NCI-H146 treated with DMSO at 0.1 percent for 48 hours (cell line): Measurements from ENCODE around the gene MRPS23.

Experiments used
- DNase-seq: peaks from one replicate; lab custom pipeline; 2025; ENCODE audit not compliant: unreplicated experiment; lab: John Stamatoyannopoulos, UW

MRPS23 gene

GRCh38 chr17:57879437-57880085 lies 29.7 kb upstream of the MRPS23 start:
- DNase-seq = no peak

DNA sequence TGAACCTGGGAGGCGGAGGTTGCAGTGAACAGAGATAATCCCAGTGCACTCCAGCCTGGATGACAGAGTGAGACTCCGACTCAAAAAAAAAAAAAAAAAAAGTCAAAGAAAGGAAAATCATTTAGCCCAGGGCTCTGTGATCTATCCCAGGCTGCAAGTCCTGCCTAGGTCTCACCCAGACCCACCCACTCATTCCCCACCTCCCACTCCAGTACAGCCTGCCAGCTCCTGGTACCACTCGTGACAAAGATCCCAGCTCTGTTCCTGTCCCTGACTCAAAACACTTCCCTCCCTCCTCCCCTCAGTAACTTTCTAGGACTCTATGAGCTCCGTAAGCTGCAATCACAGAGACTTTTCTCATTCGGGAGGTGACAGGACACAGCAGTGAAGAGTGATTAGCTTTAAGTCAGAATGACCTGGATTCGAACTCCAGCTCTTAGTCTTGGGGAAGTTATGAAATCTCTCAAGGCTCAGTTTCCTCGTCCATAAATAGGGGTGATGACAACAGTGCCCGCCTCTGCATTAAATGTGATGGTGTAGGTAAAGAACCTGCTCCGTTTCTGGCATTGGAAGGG lies 28.0 kb upstream of the MRPS23 start:
- DNase-seq = no peak

GRCh38 chr17:57876866-57877237 lies 27.0 kb upstream of the MRPS23 start:
- DNase-seq = no peak

GRCh38 chr17:57876023-57876865 lies 26.4 kb upstream of the MRPS23 start:
- DNase-seq = no peak

GRCh38 chr17:57875290-57876022 lies 25.6 kb upstream of the MRPS23 start:
- DNase-seq = no peak

- no peak for DNase-seq
Observed at GRCh38 chr17:57874434-57875289, 24.8 kb upstream of the MRPS23 start.

- no peak for DNase-seq
Observed at GRCh38 chr17:57874058-57874419, 24.2 kb upstream of the MRPS23 start.

DNA sequence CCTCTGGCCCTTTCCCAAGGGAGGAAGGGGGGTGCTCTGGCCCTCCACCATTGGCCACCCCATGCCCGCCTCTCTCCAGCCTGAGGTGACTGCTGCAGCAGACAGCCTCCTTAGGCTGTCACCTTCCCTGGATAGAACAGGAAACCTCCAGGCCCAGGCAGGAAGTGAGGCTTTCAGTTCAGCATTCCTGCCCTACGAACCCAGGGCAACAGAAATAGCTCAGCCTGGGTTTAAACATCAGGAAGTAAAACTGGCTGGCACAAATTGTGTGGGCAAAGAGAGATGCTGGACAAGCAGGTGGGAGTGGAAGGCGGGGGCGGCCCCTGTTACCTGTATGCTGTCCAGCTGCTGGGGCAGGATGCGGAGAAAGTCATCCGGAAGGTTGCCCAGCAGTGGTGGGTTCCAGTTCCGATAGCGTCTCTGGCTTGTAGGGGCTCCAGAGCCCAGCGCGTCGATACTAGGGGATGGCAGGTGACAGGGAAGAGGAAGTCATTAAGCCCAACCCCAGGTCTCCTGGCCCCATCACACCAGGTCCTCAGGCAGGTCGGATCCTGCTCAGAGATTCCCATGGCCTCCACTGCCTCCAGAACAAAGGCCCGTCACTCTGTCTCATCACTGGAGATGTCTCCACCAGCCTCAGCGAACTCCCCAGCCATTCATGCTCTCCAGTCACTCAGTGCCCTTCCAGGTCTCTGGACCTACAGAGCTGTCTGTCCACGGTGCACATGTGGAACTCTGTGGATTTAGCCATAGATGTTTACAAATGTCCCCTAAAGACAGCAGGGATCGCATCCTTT lies 23.6 kb upstream of the MRPS23 start:
- DNase-seq = no peak

DNA sequence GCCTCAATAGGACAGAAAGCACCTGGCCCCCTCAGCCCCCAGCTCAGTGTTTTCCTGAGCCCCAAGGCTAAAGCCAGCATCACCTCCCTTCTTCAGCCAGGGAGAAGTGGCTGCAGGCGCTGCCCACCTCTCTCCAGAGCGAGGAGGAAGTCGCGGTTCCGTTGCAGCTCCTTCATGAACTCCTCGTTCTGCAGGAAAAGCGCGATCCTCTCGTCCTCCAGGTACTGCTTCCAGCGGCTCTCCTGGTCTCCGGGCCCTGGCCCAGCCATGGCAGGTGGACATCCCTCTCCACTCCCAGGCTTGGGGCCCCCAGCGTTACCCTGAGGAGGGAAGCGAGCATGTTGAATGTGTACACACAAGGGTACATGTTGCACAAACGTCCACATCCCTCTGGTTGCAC lies 22.7 kb upstream of the MRPS23 start:
- DNase-seq = no peak

- DNase-seq = no peak
Observed at GRCh38 chr17:57871863-57872262, 22.0 kb upstream of the MRPS23 start.

DNA sequence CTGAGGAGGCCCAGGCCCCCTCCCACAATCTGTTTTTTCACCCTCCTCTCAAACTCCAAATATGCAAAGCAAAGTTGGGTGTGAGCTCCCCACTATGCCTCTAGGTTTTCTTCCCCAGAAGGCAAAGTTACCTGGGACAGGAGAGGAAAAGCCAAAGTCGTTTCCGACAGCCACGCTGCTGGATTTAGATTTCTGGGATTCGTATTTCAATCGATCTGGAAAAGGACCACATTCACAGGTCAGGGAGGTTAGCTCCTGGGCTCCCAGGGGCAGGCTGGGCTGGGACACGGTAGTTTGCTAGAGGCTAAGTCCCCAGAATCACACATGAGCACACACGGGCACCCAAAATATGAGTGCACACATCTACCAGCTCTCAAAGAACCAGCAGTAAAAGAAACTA lies 21.3 kb upstream of the MRPS23 start:
- no peak for DNase-seq

DNA sequence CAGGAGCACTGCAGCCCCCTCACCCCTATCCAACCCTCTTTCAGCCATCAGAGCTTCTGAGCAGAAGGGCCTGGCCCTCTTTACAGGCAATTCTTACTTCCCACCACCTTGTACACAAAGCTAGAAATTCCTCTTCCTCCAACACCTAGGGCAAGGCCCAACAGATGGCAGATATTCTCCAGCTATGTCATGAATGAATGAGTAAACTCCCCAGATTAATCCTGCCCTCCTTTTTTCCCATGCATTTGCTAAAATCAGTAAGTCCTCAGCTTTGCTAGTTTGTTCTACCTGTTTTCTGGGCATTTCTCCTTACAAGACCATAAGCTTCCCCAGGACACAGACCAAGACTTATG lies 20.4 kb upstream of the MRPS23 start:
- no peak for DNase-seq

- DNase-seq = no peak
Observed at GRCh38 chr17:57869617-57870282, 19.9 kb upstream of the MRPS23 start.

- DNase-seq = no peak
Observed at GRCh38 chr17:57868910-57869616, 19.2 kb upstream of the MRPS23 start.

- DNase-seq = no peak
Observed at GRCh38 chr17:57868007-57868909, 18.4 kb upstream of the MRPS23 start.

GRCh38 chr17:57867126-57867525 lies 17.3 kb upstream of the MRPS23 start:
- no peak for DNase-seq

DNA sequence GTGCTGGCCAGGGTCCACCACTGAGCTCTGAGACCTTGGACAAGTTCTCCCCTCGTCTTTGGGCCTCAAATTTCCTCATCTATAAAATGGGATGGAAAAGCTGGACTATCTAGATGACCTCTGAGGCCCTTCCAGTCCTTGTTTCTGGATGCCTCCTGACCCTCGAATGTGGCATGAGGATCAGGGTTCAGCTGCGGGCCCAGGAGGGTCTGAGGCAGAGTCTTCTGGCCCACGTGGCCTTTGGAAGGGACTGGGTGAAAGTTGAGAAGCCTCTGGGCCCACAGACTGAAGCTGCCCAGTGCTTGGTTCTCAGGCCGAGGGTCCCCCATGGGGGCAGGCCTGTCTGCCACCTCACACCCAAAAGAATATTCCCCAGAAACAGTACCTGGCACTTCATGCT lies 16.9 kb upstream of the MRPS23 start:
- DNase-seq = no peak

- DNase-seq = no peak
Observed at GRCh38 chr17:57866319-57866718, 16.5 kb upstream of the MRPS23 start.
